GM12878 (cell line): ENCODE measurements around the gene CDK5RAP3. TPM values are rescaled to one million over a fixed set of nuclear protein-coding genes. Genes with fewer than 3 reads are reported as not detected.

ENCODE experiments used
- BACH1 ChIP-seq: fragments of 450-650 bp; IDR thresholded peaks from 2 replicates; pipeline ENCODE4 v1.6.1; 2017; ENCODE audit warnings: mild to moderate bottlenecking, borderline replicate concordance
- BHLHE40 ChIP-seq, 2 experiments: fragments of 450-650 bp in 1 of 2; IDR thresholded peaks; 2 replicates each; pipeline ENCODE4 v1.6.1; 2011 to 2017; ENCODE audit warnings: low read depth in 2 of 2, borderline replicate concordance in 1 of 2, improper control_type of control experiment in 1 of 2, low read length in 1 of 2, mild to moderate bottlenecking in 1 of 2
- CHD2 ChIP-seq: IDR thresholded peaks from 2 replicates; pipeline ENCODE4 v1.6.1; 2011; ENCODE audit warnings: low read depth, low read length, improper control_type of control experiment, borderline replicate concordance
- CHD4 ChIP-seq: fragments of 200-600 bp; sonication (generic); IDR thresholded peaks from 2 replicates; pipeline ENCODE4 v1.6.1; 2016; ENCODE audit warnings: mild to moderate bottlenecking
- CREB1 ChIP-seq: IDR thresholded peaks from 2 replicates; pipeline ENCODE4 v1.6.1; 2012; ENCODE audit warnings: low read depth, mild to moderate bottlenecking, inconsistent platforms
- HCFC1 ChIP-seq: fragments of 150-350 bp; IDR thresholded peaks from 2 replicates; pipeline ENCODE4 v1.6.1; 2014; ENCODE audit warnings: low read length
- HDGF ChIP-seq: fragments of 450-650 bp; IDR thresholded peaks from 2 replicates; pipeline ENCODE4 v1.6.1; 2016; ENCODE audit warnings: antibody characterized with exemption
- MTA2 ChIP-seq: fragments of 450-650 bp; IDR thresholded peaks from 2 replicates; pipeline ENCODE4 v1.6.1; 2016; ENCODE audit warnings: low read depth, mild to moderate bottlenecking, moderate library complexity
- MXI1 ChIP-seq: fragments of 150-350 bp; IDR thresholded peaks from 2 replicates; pipeline ENCODE4 v1.6.1; 2011; ENCODE audit warnings: low read depth, mild to moderate bottlenecking, inconsistent platforms, low read length, improper control_type of control experiment
- MYB ChIP-seq: fragments of 150-350 bp; IDR thresholded peaks from 2 replicates; pipeline ENCODE4 v1.6.1; 2014; ENCODE audit warnings: mild to moderate bottlenecking, low read depth, low read length, borderline replicate concordance
- NFYB ChIP-seq: IDR thresholded peaks from 2 replicates; pipeline ENCODE4 v1.6.1; 2011; ENCODE audit warnings: low read depth, mild to moderate bottlenecking, low read length, improper control_type of control experiment, moderate library complexity; ENCODE audit not compliant: insufficient read depth
- RCOR1 ChIP-seq: conservative IDR thresholded peaks from 2 replicates; pipeline ENCODE4 v1.6.1; 2012; ENCODE audit warnings: low read depth, low read length, improper control_type of control experiment
- RELA ChIP-seq: fragments of 450-650 bp; IDR thresholded peaks from 2 replicates; pipeline ENCODE4 v1.8.0; 2014; ENCODE audit warnings: borderline replicate concordance; ENCODE audit not compliant: partially characterized antibody
- RUNX3 ChIP-seq: IDR thresholded peaks from 2 replicates; pipeline ENCODE4 v1.6.1; 2012; ENCODE audit warnings: low read length, inconsistent platforms
- SMARCA5 ChIP-seq: fragments of 450-650 bp; IDR thresholded peaks from 2 replicates; pipeline ENCODE4 v1.6.1; 2017; ENCODE audit warnings: mild to moderate bottlenecking
- SPI1 ChIP-seq: IDR thresholded peaks from 2 replicates; pipeline ENCODE4 v1.6.1; 2011; ENCODE audit warnings: low read depth, mild to moderate bottlenecking, low read length, moderate library complexity, borderline replicate concordance; ENCODE audit not compliant: insufficient read depth
- SUPT20H ChIP-seq: IDR thresholded peaks from 2 replicates; pipeline ENCODE4 v1.6.1; 2011; ENCODE audit warnings: low read depth, mild to moderate bottlenecking, low read length, moderate library complexity, borderline replicate concordance; ENCODE audit not compliant: control insufficient read depth
- TCF7 ChIP-seq: IDR thresholded peaks from 2 replicates; pipeline ENCODE4 v1.6.1; 2014; ENCODE audit warnings: antibody characterized with exemption, borderline replicate concordance
- YY1 ChIP-seq: IDR thresholded peaks from 2 replicates; pipeline ENCODE4 v1.6.1; 2011; ENCODE audit warnings: low read depth, mild to moderate bottlenecking, low read length
- ZZZ3 ChIP-seq: IDR thresholded peaks from 2 replicates; pipeline ENCODE4 v1.6.1; 2011; ENCODE audit warnings: low read depth; ENCODE audit not compliant: control insufficient read depth, insufficient read length
- polyA plus RNA-seq, 11 experiments: library from polyadenylated mRNA; depleted of rRNA in 4 of 11; unstranded in 6 of 11; stranded (reverse) in 5 of 11; fragments of >200 nt; fragmentation: Nextera tagmentation in 4 of 11; fragmentation: Illumina TruSeq in 1 of 11; extraction: Ambion mirVana in 4 of 11; extraction: Trizol in 1 of 11; gene quantifications; 1 replicate in 1 of 11; 2 replicates in 10 of 11; pipeline versions ENCODE4 v1.2.1 to v1.2.3, GENCODE V29; 2011 to 2016; ENCODE audit warnings: inconsistent platforms in 2 of 11, missing spikeins in 2 of 11, low read depth in 1 of 11
- total RNA-seq, 4 experiments: library from RNA; depleted of rRNA in 3 of 4; stranded (reverse); fragments of >200 nt in 3 of 4; fragmentation: Illumina TruSeq in 1 of 4; extraction: Trizol in 1 of 4; gene quantifications; 2 replicates each; pipeline versions ENCODE4 v1.2.1 to v1.2.3, GENCODE V29; 2013 to 2021
- TF ChIP-seq, protein P1 (sequence below): IDR thresholded peaks from 2 replicates; pipeline ENCODE4 v1.6.1; 2011; ENCODE audit warnings: low read depth, mild to moderate bottlenecking, low read length, moderate library complexity, borderline replicate concordance; ENCODE audit errors: extremely low read depth
- TF ChIP-seq, protein P2 (sequence below): fragments of 450-650 bp; IDR thresholded peaks from 2 replicates; pipeline ENCODE4 v1.6.1; 2017; ENCODE audit warnings: mild to moderate bottlenecking, moderate library complexity
- TF ChIP-seq, protein P3 (sequence below): fragments of 450-650 bp; formaldehyde crosslinking; IDR thresholded peaks from 2 replicates; pipeline ENCODE4 v1.4.0; 2022; ENCODE audit warnings: mild to moderate bottlenecking, moderate library complexity

Gene CDK5RAP3
- total and polyA plus RNA-seq, 10 of the 15 experiments (the other 5 are each of a cell fraction or from before 2014, with no cell fraction given) = 69.4 to 237 (median 160) TPM

DNA sequence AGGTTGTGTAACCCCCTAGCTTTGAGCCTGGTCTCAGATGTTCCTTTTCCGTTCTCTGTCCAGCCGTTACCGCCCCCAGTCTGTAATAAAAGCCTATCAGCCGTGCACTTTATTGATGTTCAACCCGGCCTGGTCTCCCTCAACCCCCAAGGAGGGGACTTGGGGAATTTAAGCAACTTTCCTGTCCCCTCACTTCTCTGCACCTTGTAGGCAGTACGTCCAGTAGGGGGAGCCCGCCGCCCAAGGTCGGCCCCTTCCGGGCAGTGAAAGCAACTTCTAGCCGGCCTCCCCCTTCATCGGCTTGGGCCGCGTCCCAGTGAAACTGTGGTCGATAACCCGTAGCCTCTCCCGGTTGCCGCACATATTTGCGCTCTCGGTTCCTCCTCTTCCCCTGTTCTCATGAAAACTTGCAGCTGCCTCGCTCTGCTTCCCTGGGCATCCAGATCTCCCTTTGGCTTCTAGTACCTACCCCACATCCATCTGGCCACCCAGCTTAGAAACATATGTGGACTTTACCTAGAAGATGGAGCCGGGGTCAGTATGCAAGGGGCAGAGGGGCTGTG is 21.6 kb upstream of the CDK5RAP3 start (continued):
- TF ChIP-seq MXI1 (0 out of 2 replicates have a peak, but pooled peaks have one; percentile 17), MYB (no peak), NFYB (no peak), SUPT20H (no peak), CHD2 (0 out of 2 replicates have a peak, but pooled peaks have one; percentile 61), MTA2 (peak; percentile 44; the same call in 1 of the 2 replicates), RELA (no peak), ZZZ3 (no peak), BHLHE40 (IDR thresholded peaks at IDR 0.05; ENCODE audit: borderline replicate concordance in 1 of 2, low read depth in 2 of 2, low read length in 1 of 2) (peak; percentile 39 to 42; a peak in 2 of 4 replicates), HDGF (no peak), CREB1 (no peak), BACH1 (no peak; the same call in 1 of the 2 replicates), CHD4 (no peak), SPI1 (0 out of 2 replicates have a peak, but pooled peaks have one; percentile 28), TCF7 (no peak), SMARCA5 (no peak; the same call in 1 of the 2 replicates), YY1 (0 out of 2 replicates have a peak, but pooled peaks have one; percentile 64), RCOR1 (0 out of 2 replicates have a peak, but pooled peaks have one; percentile 26), RUNX3 (peak; percentile 77), HCFC1 (no peak)
- TF ChIP-seq, protein P1, sequence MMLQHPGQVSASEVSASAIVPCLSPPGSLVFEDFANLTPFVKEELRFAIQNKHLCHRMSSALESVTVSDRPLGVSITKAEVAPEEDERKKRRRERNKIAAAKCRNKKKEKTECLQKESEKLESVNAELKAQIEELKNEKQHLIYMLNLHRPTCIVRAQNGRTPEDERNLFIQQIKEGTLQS = 0 out of 2 replicates have a peak, but pooled peaks have one; percentile 19
- TF ChIP-seq, protein P2, sequence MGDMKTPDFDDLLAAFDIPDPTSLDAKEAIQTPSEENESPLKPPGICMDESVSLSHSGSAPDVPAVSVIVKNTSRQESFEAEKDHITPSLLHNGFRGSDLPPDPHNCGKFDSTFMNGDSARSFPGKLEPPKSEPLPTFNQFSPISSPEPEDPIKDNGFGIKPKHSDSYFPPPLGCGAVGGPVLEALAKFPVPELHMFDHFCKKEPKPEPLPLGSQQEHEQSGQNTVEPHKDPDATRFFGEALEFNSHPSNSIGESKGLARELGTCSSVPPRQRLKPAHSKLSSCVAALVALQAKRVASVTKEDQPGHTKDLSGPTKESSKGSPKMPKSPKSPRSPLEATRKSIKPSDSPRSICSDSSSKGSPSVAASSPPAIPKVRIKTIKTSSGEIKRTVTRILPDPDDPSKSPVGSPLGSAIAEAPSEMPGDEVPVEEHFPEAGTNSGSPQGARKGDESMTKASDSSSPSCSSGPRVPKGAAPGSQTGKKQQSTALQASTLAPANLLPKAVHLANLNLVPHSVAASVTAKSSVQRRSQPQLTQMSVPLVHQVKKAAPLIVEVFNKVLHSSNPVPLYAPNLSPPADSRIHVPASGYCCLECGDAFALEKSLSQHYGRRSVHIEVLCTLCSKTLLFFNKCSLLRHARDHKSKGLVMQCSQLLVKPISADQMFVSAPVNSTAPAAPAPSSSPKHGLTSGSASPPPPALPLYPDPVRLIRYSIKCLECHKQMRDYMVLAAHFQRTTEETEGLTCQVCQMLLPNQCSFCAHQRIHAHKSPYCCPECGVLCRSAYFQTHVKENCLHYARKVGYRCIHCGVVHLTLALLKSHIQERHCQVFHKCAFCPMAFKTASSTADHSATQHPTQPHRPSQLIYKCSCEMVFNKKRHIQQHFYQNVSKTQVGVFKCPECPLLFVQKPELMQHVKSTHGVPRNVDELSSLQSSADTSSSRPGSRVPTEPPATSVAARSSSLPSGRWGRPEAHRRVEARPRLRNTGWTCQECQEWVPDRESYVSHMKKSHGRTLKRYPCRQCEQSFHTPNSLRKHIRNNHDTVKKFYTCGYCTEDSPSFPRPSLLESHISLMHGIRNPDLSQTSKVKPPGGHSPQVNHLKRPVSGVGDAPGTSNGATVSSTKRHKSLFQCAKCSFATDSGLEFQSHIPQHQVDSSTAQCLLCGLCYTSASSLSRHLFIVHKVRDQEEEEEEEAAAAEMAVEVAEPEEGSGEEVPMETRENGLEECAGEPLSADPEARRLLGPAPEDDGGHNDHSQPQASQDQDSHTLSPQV = 0 out of 2 replicates have a peak, but pooled peaks have one; percentile 45
- TF ChIP-seq, protein P3, sequence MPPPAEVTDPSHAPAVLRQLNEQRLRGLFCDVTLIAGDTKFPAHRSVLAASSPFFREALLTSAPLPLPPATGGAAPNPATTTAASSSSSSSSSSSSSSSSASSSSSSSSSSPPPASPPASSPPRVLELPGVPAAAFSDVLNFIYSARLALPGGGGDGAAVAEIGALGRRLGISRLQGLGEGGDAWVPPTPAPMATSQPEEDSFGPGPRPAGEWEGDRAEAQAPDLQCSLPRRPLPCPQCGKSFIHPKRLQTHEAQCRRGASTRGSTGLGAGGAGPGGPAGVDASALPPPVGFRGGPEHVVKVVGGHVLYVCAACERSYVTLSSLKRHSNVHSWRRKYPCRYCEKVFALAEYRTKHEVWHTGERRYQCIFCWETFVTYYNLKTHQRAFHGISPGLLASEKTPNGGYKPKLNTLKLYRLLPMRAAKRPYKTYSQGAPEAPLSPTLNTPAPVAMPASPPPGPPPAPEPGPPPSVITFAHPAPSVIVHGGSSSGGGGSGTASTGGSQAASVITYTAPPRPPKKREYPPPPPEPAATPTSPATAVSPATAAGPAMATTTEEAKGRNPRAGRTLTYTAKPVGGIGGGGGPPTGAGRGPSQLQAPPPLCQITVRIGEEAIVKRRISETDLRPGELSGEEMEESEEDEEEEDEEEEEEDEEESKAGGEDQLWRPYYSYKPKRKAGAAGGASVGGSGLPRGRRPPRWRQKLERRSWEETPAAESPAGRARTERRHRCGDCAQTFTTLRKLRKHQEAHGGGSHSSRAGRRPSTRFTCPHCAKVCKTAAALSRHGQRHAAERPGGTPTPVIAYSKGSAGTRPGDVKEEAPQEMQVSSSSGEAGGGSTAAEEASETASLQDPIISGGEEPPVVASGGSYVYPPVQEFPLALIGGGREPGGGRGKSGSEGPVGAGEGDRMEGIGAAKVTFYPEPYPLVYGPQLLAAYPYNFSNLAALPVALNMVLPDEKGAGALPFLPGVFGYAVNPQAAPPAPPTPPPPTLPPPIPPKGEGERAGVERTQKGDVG = no peak
